PFSK-1 (cell line): ENCODE measurements around the gene ATP11A.

Source experiments
- POLR2AphosphoS5 ChIP-seq: IDR thresholded peaks from 2 replicates; pipeline ENCODE4 v1.6.1; 2012; ENCODE audit warnings: low read depth, mild to moderate bottlenecking, control low read depth, low read length, moderate library complexity
- SIN3A ChIP-seq: IDR thresholded peaks from 2 replicates; pipeline ENCODE4 v1.6.1; 2012; ENCODE audit warnings: mild to moderate bottlenecking, low read length, moderate library complexity, borderline replicate concordance; ENCODE audit not compliant: insufficient read depth
- TAF1 ChIP-seq: IDR thresholded peaks from 2 replicates; pipeline ENCODE4 v1.6.1; 2012; ENCODE audit warnings: low read length, control low read depth, borderline replicate concordance; ENCODE audit not compliant: insufficient read depth
- TF ChIP-seq, protein P1 (sequence below), 2 experiments: IDR thresholded peaks; 2 replicates each; pipeline versions ENCODE4 v1.6.1 to v1.8.0; 2011 to 2012; ENCODE audit warnings: low read depth in 2 of 2, low read length in 2 of 2, control low read depth in 1 of 2, inconsistent platforms in 1 of 2, mild to moderate bottlenecking in 1 of 2, moderate library complexity in 1 of 2; ENCODE audit not compliant: insufficient read depth in 1 of 2

DNA sequence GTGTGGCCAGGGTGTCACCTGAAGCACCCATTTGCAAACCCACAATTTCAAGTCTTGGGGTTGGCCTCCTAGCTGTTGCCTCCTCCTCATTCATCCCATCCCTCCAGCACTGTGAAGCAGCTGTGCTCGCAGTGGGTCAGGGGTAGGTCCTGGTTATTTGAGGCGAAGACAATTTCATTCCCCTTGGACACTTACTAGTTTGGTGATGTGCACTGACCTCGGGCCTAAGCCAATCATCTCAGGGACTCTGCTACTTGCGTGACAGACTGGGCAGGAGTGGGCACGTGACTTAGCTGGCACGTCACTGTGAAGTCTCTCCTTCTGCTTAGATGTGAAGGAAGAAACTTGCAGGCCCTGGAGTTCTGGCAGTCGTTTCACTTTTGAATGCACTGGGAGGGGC is 3.5 kb upstream of the ATP11A start:
- no peak for TF ChIP-seq TAF1
- no peak for TF ChIP-seq SIN3A
- no peak for TF ChIP-seq POLR2AphosphoS5
- TF ChIP-seq, protein P1, sequence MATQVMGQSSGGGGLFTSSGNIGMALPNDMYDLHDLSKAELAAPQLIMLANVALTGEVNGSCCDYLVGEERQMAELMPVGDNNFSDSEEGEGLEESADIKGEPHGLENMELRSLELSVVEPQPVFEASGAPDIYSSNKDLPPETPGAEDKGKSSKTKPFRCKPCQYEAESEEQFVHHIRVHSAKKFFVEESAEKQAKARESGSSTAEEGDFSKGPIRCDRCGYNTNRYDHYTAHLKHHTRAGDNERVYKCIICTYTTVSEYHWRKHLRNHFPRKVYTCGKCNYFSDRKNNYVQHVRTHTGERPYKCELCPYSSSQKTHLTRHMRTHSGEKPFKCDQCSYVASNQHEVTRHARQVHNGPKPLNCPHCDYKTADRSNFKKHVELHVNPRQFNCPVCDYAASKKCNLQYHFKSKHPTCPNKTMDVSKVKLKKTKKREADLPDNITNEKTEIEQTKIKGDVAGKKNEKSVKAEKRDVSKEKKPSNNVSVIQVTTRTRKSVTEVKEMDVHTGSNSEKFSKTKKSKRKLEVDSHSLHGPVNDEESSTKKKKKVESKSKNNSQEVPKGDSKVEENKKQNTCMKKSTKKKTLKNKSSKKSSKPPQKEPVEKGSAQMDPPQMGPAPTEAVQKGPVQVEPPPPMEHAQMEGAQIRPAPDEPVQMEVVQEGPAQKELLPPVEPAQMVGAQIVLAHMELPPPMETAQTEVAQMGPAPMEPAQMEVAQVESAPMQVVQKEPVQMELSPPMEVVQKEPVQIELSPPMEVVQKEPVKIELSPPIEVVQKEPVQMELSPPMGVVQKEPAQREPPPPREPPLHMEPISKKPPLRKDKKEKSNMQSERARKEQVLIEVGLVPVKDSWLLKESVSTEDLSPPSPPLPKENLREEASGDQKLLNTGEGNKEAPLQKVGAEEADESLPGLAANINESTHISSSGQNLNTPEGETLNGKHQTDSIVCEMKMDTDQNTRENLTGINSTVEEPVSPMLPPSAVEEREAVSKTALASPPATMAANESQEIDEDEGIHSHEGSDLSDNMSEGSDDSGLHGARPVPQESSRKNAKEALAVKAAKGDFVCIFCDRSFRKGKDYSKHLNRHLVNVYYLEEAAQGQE (IDR thresholded peaks at IDR 0.05; ENCODE audit: insufficient read depth in 1 of 2, low read depth in 2 of 2, low read length in 2 of 2) = no peak
